ENCODE data around the gene MSH2. TPM values are rescaled to one million over a fixed set of nuclear protein-coding genes. Genes with fewer than 3 reads are reported as not detected.

Gene MSH2
- total RNA-seq, 1 donor from 2014 or later: 26.5 TPM

GRCh38 chr2:47504174-47504810 lies 101.3 kb downstream of the MSH2 start:
- no peaks in the 10 kb centered on the region for H3K27me3 ChIP-seq (ENCODE audit: control insufficient read depth, insufficient read depth, low read length)
- H3K36me3 ChIP-seq (ENCODE audit: control insufficient read depth, insufficient read depth, low read length): no peaks in the 10 kb centered on the region
- no peak for DNase-seq (ENCODE audit: low read depth)
- TF ChIP-seq, protein P1, sequence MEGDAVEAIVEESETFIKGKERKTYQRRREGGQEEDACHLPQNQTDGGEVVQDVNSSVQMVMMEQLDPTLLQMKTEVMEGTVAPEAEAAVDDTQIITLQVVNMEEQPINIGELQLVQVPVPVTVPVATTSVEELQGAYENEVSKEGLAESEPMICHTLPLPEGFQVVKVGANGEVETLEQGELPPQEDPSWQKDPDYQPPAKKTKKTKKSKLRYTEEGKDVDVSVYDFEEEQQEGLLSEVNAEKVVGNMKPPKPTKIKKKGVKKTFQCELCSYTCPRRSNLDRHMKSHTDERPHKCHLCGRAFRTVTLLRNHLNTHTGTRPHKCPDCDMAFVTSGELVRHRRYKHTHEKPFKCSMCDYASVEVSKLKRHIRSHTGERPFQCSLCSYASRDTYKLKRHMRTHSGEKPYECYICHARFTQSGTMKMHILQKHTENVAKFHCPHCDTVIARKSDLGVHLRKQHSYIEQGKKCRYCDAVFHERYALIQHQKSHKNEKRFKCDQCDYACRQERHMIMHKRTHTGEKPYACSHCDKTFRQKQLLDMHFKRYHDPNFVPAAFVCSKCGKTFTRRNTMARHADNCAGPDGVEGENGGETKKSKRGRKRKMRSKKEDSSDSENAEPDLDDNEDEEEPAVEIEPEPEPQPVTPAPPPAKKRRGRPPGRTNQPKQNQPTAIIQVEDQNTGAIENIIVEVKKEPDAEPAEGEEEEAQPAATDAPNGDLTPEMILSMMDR (IDR thresholded peaks at IDR 0.05; ENCODE audit: insufficient read depth, low read length, poor library complexity, severe bottlenecking): no peak
- H3K4me3 ChIP-seq (ENCODE audit: low read depth, low read length): no peak overlapping the region

GRCh38 chr2:47506024-47506423 lies 103.1 kb downstream of the MSH2 start:
- Histone ChIP-seq H3K27me3 (ENCODE audit: control insufficient read depth, insufficient read depth, low read length) (no peaks in the 10 kb centered on the region), H3K4me3 (ENCODE audit: low read depth, low read length) (no peak overlapping the region), H3K36me3 (ENCODE audit: control insufficient read depth, insufficient read depth, low read length) (no peaks in the 10 kb centered on the region)
- no peak for DNase-seq (ENCODE audit: low read depth)
- TF ChIP-seq, protein P1 (IDR thresholded peaks at IDR 0.05; ENCODE audit: insufficient read depth, low read length, poor library complexity, severe bottlenecking): no peak

DNA sequence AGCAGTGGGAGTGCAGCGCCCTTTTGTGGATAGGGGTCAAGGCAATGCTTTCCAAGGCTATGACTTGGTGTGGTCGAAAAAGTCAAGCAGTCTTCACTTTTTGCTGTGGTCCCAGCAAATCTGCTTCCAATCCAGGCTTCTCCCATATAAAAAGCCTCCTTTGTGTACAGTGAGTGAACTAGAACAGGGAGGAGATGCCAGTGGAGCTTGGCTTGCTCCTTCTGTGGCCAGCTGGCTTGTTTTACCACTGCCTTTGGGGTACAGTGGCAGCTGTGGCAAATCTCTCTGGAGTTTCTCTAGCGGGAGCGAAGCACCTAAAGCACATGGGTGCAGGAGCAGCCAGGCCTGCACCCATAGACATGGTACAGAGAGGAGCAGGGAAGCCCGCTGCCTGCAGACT lies 103.5 kb downstream of the MSH2 start:
- no peak overlapping the region for H3K4me3 ChIP-seq (ENCODE audit: low read depth, low read length)
- no peaks in the 10 kb centered on the region for H3K27me3 ChIP-seq (ENCODE audit: control insufficient read depth, insufficient read depth, low read length)
- TF ChIP-seq, protein P1 (IDR thresholded peaks at IDR 0.05; ENCODE audit: insufficient read depth, low read length, poor library complexity, severe bottlenecking): no peak
- no peak for DNase-seq (ENCODE audit: low read depth)
- no peaks in the 10 kb centered on the region for H3K36me3 ChIP-seq (ENCODE audit: control insufficient read depth, insufficient read depth, low read length)

GRCh38 chr2:47508080-47508479 lies 105.1 kb downstream of the MSH2 start:
- Histone ChIP-seq H3K4me3 (ENCODE audit: low read depth, low read length) (no peak overlapping the region), H3K27me3 (ENCODE audit: control insufficient read depth, insufficient read depth, low read length) (no peaks in the 10 kb centered on the region), H3K36me3 (ENCODE audit: control insufficient read depth, insufficient read depth, low read length) (no peaks in the 10 kb centered on the region)
- DNase-seq (ENCODE audit: low read depth): no peak
- TF ChIP-seq, protein P1 (IDR thresholded peaks at IDR 0.05; ENCODE audit: insufficient read depth, low read length, poor library complexity, severe bottlenecking): no peak

DNA sequence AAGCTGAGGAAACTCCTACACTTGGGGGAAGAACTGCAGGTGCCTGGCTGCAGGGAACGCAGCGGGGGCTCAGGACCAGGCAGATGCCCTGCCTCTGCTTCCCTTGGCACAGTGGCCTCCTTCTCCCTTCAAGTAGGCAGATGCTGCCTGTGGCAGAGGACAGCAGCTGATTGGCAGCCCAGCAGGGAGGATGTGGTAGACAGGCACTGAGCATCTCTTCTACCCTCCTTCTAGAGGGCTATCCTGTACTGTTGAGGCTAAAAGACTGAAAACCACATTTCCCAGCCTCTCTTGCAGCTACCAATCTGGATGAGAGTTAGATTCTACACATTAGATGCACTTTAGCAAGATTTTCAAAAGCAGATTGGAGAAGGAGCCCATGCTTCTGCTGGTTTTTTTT lies 105.7 kb downstream of the MSH2 start:
- Histone ChIP-seq H3K4me3 (ENCODE audit: low read depth, low read length) (no peak overlapping the region), H3K36me3 (ENCODE audit: control insufficient read depth, insufficient read depth, low read length) (no peaks in the 10 kb centered on the region), H3K27me3 (ENCODE audit: control insufficient read depth, insufficient read depth, low read length) (no peaks in the 10 kb centered on the region)
- TF ChIP-seq, protein P1 (IDR thresholded peaks at IDR 0.05; ENCODE audit: insufficient read depth, low read length, poor library complexity, severe bottlenecking): no peak
- DNase-seq (ENCODE audit: low read depth): no peak

- Histone ChIP-seq H3K4me3 (ENCODE audit: low read depth, low read length) (no peak overlapping the region), H3K36me3 (ENCODE audit: control insufficient read depth, insufficient read depth, low read length) (no peaks in the 10 kb centered on the region), H3K27me3 (ENCODE audit: control insufficient read depth, insufficient read depth, low read length) (no peaks in the 10 kb centered on the region)
- no peak for DNase-seq (ENCODE audit: low read depth)
- TF ChIP-seq, protein P1 (IDR thresholded peaks at IDR 0.05; ENCODE audit: insufficient read depth, low read length, poor library complexity, severe bottlenecking): no peak
Measured at GRCh38 chr2:47509250-47509649, 106.3 kb downstream of the MSH2 start.

Data from kidney epithelial cell (primary cell).